BJ (cell line): ENCODE measurements around the gene CEND1. TPM values are rescaled to one million over a fixed set of nuclear protein-coding genes. Genes with fewer than 3 reads are reported as not detected.

Experiments used
- CTCF ChIA-PET: fragments of 350-600 bp; formaldehyde crosslinking; extraction: SDS; loops from one replicate; lab custom pipeline; 2021; ENCODE audit warnings: antibody characterized with exemption, inconsistent platforms; lab: Yijun Ruan, JAX
- POLR2A ChIA-PET: fragments of 300-600 bp; sonication (Branson Sonifier 250); formaldehyde crosslinking; extraction: SDS; loops from one replicate; lab custom pipeline; 2021; ENCODE audit warnings: antibody characterized with exemption; lab: Charles Lee
- DNase-seq: peaks from one replicate; pipeline ENCODE4 v3.0.0-alpha.2; 2011; ENCODE audit warnings: low read depth
- H3K27me3 ChIP-seq: 2 replicates; pipeline ENCODE4 v1.6.0; 2011; ENCODE audit warnings: low read length; ENCODE audit not compliant: control insufficient read depth, insufficient read depth
- H3K36me3 ChIP-seq: 2 replicates; pipeline ENCODE4 v1.5.1; 2011; ENCODE audit warnings: low read length; ENCODE audit not compliant: control insufficient read depth, insufficient read depth
- H3K4me3 ChIP-seq: 2 replicates; pipeline ENCODE4 v1.5.1; 2011; ENCODE audit warnings: low read depth, mild to moderate bottlenecking, control low read depth, low read length
- CTCF ChIP-seq: IDR thresholded peaks from 2 replicates; pipeline ENCODE4 v1.5.1; 2011; ENCODE audit warnings: low read depth, mild to moderate bottlenecking, control low read depth, inconsistent platforms, low read length, moderate library complexity; ENCODE audit not compliant: insufficient read depth
- polyA plus RNA-seq: library from polyadenylated mRNA; depleted of rRNA; stranded (reverse); fragments of >200 nt; gene quantifications from 2 replicates; pipeline ENCODE4 v1.2.3, GENCODE V29; 2011

Gene CEND1
- polyA plus RNA-seq, 1 experiment, result 0.23 TPM

GRCh38 chr11:766106-766935 is 23.6 kb downstream of the CEND1 start:
- CTCF ChIA-PET, result interaction anchor here (0.7 to 1.7 kb wide), 6 partner anchors 9 to 71 kb away, joined by 3 to 8 read pairs (median 5); partner anchors contain the start of genes TALDO1 and TMEM80

GRCh38 chr11:765802-766091 is 24.1 kb downstream of the CEND1 start:
- no peak for TF ChIP-seq CTCF
- ChIA-PET POLR2A (no interaction called here), CTCF (interaction anchor here (0.7 to 1.7 kb wide), 6 partner anchors 10 to 70 kb away, joined by 3 to 8 read pairs (median 5); partner anchors contain the start of genes TALDO1 and TMEM80)
- Histone ChIP-seq H3K27me3 (no peaks in the 10 kb centered on the region), H3K4me3 (no peak overlapping the region), H3K36me3 (peaks cover 32% of the 10 kb centered on the region)
- DNase-seq, result no peak

More at GRCh38 chr11:766106-766935, 23.6 kb downstream of the CEND1 start:
- no peaks in the 10 kb centered on the region for H3K27me3 ChIP-seq
- no peak for DNase-seq
- peaks cover 35% of the 10 kb centered on the region for H3K36me3 ChIP-seq
- no peak overlapping the region for H3K4me3 ChIP-seq
- POLR2A ChIA-PET, result no interaction called here
- no peak for TF ChIP-seq CTCF

GRCh38 chr11:765025-765801 is 24.7 kb downstream of the CEND1 start:
- Histone ChIP-seq H3K4me3 (no peak overlapping the region), H3K36me3 (peaks cover 30% of the 10 kb centered on the region), H3K27me3 (no peaks in the 10 kb centered on the region)
- peak; percentile 56 for TF ChIP-seq CTCF
- ChIA-PET CTCF (interaction anchor here (0.6 to 1.7 kb wide), 8 partner anchors 10 to 70 kb away, joined by 3 to 8 read pairs (median 4); partner anchors contain the start of genes TALDO1 and TMEM80), POLR2A (no interaction called here)
- DNase-seq, result no peak

GRCh38 chr11:764322-765024 is 25.4 kb downstream of the CEND1 start:
- no peak for DNase-seq
- Histone ChIP-seq H3K4me3 (no peak overlapping the region), H3K36me3 (peaks cover 30% of the 10 kb centered on the region), H3K27me3 (no peaks in the 10 kb centered on the region)
- TF ChIP-seq CTCF, result no peak
- ChIA-PET CTCF (interaction anchor here (0.6 to 3.9 kb wide), 7 partner anchors 11 to 121 kb away, joined by 3 to 19 read pairs (median 3); partner anchors contain the start of gene TALDO1), POLR2A (no interaction called here)
